Tibial nerve (tissue), 4 donors: ENCODE results near the gene MED26.

Source experiments
- EP300 ChIP-seq, 2 donors: sonication (generic); formaldehyde crosslinking; IDR thresholded peaks; one replicate each; pipeline ENCODE4 v1.6.1; 2017; ENCODE audit warnings: antibody characterized with exemption in 2 of 2, mild to moderate bottlenecking in 1 of 2
- POLR2A ChIP-seq, 2 donors: fragments of 450-650 bp; IDR thresholded peaks; one replicate each; pipeline ENCODE4 v1.6.1; 2017; ENCODE audit warnings: antibody characterized with exemption in 2 of 2, mild to moderate bottlenecking in 2 of 2, moderate library complexity in 2 of 2
- TF ChIP-seq, protein P1 (sequence below), 5 experiments: fragments of 200-600 bp in 3 of 5; fragments of 450-650 bp in 2 of 5; sonication (generic) in 3 of 5; IDR thresholded peaks; one replicate each; pipeline ENCODE4 v1.5.1; 2016 to 2019; ENCODE audit warnings: antibody characterized with exemption in 5 of 5, mild to moderate bottlenecking in 3 of 5, moderate library complexity in 2 of 5

DNA sequence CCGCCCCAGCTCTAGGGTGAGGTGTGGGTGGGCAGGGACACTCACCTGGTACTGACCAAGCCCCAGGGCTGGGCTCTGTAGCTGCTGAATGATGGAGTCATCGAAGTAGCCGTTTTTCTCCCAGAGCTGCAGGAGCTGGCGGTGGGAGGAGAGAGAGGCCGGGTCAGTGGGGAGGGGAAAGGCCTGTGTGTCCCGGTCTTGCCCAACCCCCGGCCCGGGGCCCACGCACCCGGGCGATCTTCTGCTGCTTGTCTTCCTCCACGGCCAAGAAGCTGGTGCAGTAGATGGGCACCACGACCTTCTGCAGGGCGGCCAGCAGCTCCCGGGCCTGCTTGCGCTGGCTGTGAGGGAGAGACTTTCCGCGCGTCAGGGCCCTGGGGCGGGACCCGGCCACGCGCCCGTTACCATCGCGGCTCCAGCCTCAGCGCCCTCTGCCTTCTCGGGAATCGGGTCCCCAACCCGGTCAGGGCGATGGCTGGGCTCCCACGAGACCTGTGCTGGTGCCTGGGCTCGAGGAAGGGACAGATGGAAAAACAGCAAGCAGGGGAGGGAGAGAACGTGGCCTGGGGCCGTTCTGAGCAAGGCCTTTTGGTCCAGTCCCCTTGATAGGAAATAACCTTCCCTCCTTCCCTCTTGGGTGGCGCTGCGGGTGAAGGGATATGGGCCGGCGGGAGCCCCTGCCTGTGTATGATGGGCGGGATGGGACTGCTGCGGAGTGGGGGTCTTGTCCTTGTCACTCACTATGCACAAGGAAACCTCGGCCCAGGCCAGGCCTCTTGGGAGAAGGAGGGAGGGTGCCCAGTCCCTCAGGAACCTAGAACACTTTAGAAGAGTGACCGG lies 97.2 kb downstream of the MED26 start:
- TF ChIP-seq, protein P1, sequence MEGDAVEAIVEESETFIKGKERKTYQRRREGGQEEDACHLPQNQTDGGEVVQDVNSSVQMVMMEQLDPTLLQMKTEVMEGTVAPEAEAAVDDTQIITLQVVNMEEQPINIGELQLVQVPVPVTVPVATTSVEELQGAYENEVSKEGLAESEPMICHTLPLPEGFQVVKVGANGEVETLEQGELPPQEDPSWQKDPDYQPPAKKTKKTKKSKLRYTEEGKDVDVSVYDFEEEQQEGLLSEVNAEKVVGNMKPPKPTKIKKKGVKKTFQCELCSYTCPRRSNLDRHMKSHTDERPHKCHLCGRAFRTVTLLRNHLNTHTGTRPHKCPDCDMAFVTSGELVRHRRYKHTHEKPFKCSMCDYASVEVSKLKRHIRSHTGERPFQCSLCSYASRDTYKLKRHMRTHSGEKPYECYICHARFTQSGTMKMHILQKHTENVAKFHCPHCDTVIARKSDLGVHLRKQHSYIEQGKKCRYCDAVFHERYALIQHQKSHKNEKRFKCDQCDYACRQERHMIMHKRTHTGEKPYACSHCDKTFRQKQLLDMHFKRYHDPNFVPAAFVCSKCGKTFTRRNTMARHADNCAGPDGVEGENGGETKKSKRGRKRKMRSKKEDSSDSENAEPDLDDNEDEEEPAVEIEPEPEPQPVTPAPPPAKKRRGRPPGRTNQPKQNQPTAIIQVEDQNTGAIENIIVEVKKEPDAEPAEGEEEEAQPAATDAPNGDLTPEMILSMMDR (IDR thresholded peaks at IDR 0.05) = no peak
- no peak for TF ChIP-seq EP300 (IDR thresholded peaks at IDR 0.05)
- no peak for TF ChIP-seq POLR2A (IDR thresholded peaks at IDR 0.05)
